Measurements from ENCODE around the gene ATXN2L.

DNA sequence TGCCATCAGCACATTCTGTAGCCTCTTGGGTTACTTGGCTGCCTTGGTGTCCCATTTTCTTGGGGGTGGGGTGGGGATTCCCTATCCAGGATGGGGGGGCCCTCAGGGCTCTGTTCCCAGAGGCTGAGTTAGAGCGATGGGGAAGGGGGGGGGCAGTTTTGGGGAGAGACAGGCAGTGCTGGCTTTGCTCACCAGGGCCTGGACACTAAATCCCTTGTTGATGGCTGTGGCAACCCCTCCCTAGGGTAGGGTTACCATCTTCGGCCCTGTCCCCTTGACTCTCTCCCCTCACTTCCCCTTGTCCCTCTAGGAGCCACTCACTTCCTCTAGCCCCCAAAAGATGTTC, 54.8 kb downstream of the ATXN2L start:
- TF ChIP-seq EZH2 (IDR thresholded peaks at IDR 0.05), result no peak
- no peak for TF ChIP-seq POLR2AphosphoS5 (IDR thresholded peaks at IDR 0.05; ENCODE audit: borderline replicate concordance, low read depth, low read length)
- no peak for TF ChIP-seq FOXP2 (optimal IDR thresholded peaks at IDR 0.05; ENCODE audit: control extremely low read depth, extremely low read length, insufficient read depth)

All from SK-N-MC (cell line).